ENCODE data around the gene LGR5.

- TF ChIP-seq POLR2A (IDR thresholded peaks at IDR 0.05) (no peak), CTCF (IDR thresholded peaks at IDR 0.05) (no peak), EP300 (IDR thresholded peaks at IDR 0.05) (no peak)
Measured at GRCh38 chr12:71566655-71567054, 127.1 kb downstream of the LGR5 start.
